Measurements from ENCODE around the gene FAM163B. TPM values are rescaled to one million over a fixed set of nuclear protein-coding genes. Genes with fewer than 3 reads are reported as not detected.

FAM163B gene
- total RNA-seq, 3 donors from 2014 or later (not counting 1 experiment from before 2014, with no cell fraction given): not detected

GRCh38 chr9:133581011-133581410 lies 28.2 kb downstream of the FAM163B start:
- H3K9me3 ChIP-seq (ENCODE audit: control insufficient read depth, insufficient read depth, low read length): no peaks in the 10 kb centered on the region
- Mint-ChIP-seq H3K36me3 (no peaks in the 10 kb centered on the region), H3K27me3 (ENCODE audit: low read depth in 2 of 2) (peaks cover 43 to 55% of the 10 kb centered on the region in 2 donors), H3K9me3 (no peaks in the 10 kb centered on the region), H3K4me3 (no peak overlapping the region), H3K27ac (no peak overlapping the region), H3K4me1 (peaks cover 5 to 12% of the 10 kb centered on the region in 2 donors)
- DNase-seq: no peak
- no peak for ATAC-seq
- intact Hi-C loops (cut with micrococcal nuclease): no loop called here
- H3K27ac ChIP-seq (ENCODE audit: low read length): no peak overlapping the region
- H3K4me3 ChIP-seq (ENCODE audit: low read length): no peak overlapping the region
- WGBS (ENCODE audit: insufficient coverage): 67% methylated on average over 3 of the region's 4 CpGs
- no peak for TF ChIP-seq CTCF (IDR thresholded peaks at IDR 0.05)
- H3K36me3 ChIP-seq (ENCODE audit: control insufficient read depth, insufficient read depth, low read length): no peaks in the 10 kb centered on the region
- H3K27me3 ChIP-seq (ENCODE audit: control insufficient read depth, insufficient read depth, low read length): peaks cover 13% of the 10 kb centered on the region
- H3K4me1 ChIP-seq (ENCODE audit: control insufficient read depth, insufficient read depth, low read length): peaks cover 11% of the 10 kb centered on the region

GRCh38 chr9:133580419-133580738 lies 28.8 kb downstream of the FAM163B start:
- no peaks in the 10 kb centered on the region for H3K36me3 ChIP-seq (ENCODE audit: control insufficient read depth, insufficient read depth, low read length)
- H3K27ac Mint-ChIP-seq: no peak overlapping the region
- peaks cover 5 to 12% of the 10 kb centered on the region in 2 donors for H3K4me1 Mint-ChIP-seq
- peaks cover 45 to 56% of the 10 kb centered on the region in 2 donors for H3K27me3 Mint-ChIP-seq (ENCODE audit: low read depth in 2 of 2)
- H3K9me3 Mint-ChIP-seq: no peaks in the 10 kb centered on the region
- ATAC-seq (no peak), DNase-seq (no peak)
- no peaks in the 10 kb centered on the region for H3K36me3 Mint-ChIP-seq
- H3K27ac ChIP-seq (ENCODE audit: low read length): no peak overlapping the region
- H3K27me3 ChIP-seq (ENCODE audit: control insufficient read depth, insufficient read depth, low read length): peaks cover 7% of the 10 kb centered on the region
- H3K4me3 Mint-ChIP-seq: no peak overlapping the region
- no peaks in the 10 kb centered on the region for H3K9me3 ChIP-seq (ENCODE audit: control insufficient read depth, insufficient read depth, low read length)
- TF ChIP-seq CTCF (IDR thresholded peaks at IDR 0.05): no peak
- 80% methylated on average over 6 of the region's 6 CpGs for WGBS (ENCODE audit: insufficient coverage)
- no peak overlapping the region for H3K4me3 ChIP-seq (ENCODE audit: low read length)
- intact Hi-C loops (cut with micrococcal nuclease): no loop called here
- H3K4me1 ChIP-seq (ENCODE audit: control insufficient read depth, insufficient read depth, low read length): peaks cover 7% of the 10 kb centered on the region

- ATAC-seq: no peak
- no peak overlapping the region for H3K27ac ChIP-seq (ENCODE audit: low read length)
- no peaks in the 10 kb centered on the region for H3K36me3 ChIP-seq (ENCODE audit: control insufficient read depth, insufficient read depth, low read length)
- Mint-ChIP-seq H3K9me3 (no peaks in the 10 kb centered on the region), H3K27ac (no peak overlapping the region), H3K4me1 (peaks cover 5 to 12% of the 10 kb centered on the region in 2 donors), H3K36me3 (no peaks in the 10 kb centered on the region), H3K27me3 (ENCODE audit: low read depth in 2 of 2) (peaks cover 44 to 56% of the 10 kb centered on the region in 2 donors), H3K4me3 (no peak overlapping the region)
- no peak overlapping the region for H3K4me3 ChIP-seq (ENCODE audit: low read length)
- 61% methylated on average over 31 of the region's 31 CpGs for WGBS (ENCODE audit: insufficient coverage)
- TF ChIP-seq CTCF (IDR thresholded peaks at IDR 0.05): no peak
- H3K9me3 ChIP-seq (ENCODE audit: control insufficient read depth, insufficient read depth, low read length): no peaks in the 10 kb centered on the region
- H3K27me3 ChIP-seq (ENCODE audit: control insufficient read depth, insufficient read depth, low read length): peaks cover 6% of the 10 kb centered on the region
- H3K4me1 ChIP-seq (ENCODE audit: control insufficient read depth, insufficient read depth, low read length): peaks cover 5% of the 10 kb centered on the region
- intact Hi-C loops (cut with micrococcal nuclease): no loop called here
- DNase-seq: no peak
Measured at GRCh38 chr9:133579601-133580418, 29.4 kb downstream of the FAM163B start.
